Thyroid gland (tissue), 4 donors: ENCODE data around the gene PRDM2. TPM values are rescaled to one million over a fixed set of nuclear protein-coding genes. Genes with fewer than 3 reads are reported as not detected.

Source experiments
- DNase-seq, 2 donors: peaks; one replicate each; pipeline ENCODE4 v3.0.0-alpha.2; 2019
- H3K27ac ChIP-seq, 3 donors: fragments of 200-600 bp; sonication (generic); 1 replicate in 2 of 3; 2 replicates in 1 of 3; pipeline ENCODE4 v1.5.1; 2016 to 2019; ENCODE audit warnings: mild to moderate bottlenecking in 1 of 3, moderate library complexity in 1 of 3
- H3K27me3 ChIP-seq: fragments of 200-600 bp; sonication (generic); one replicate; pipeline ENCODE4 v1.5.1; 2019
- H3K36me3 ChIP-seq, 2 donors: fragments of 200-600 bp; sonication (generic); one replicate each; pipeline ENCODE4 v1.5.1; 2016 to 2019
- H3K4me1 ChIP-seq, 2 donors: fragments of 200-600 bp; sonication (generic); one replicate each; pipeline ENCODE4 v1.5.1; 2017 to 2019
- H3K4me3 ChIP-seq, 3 donors: fragments of 200-600 bp; sonication (generic); replicated peaks in 1 of 3; 1 replicate in 2 of 3; 2 replicates in 1 of 3; pipeline ENCODE4 v1.5.1; 2016; ENCODE audit warnings: mild to moderate bottlenecking in 1 of 3
- H3K9me3 ChIP-seq: fragments of 200-600 bp; sonication (generic); one replicate; pipeline ENCODE4 v1.5.1; 2017
- CTCF ChIP-seq, 6 experiments: fragments of 200-600 bp in 3 of 6; fragments of 450-650 bp in 3 of 6; sonication (generic) in 3 of 6; IDR thresholded peaks; one replicate each; pipeline ENCODE4 v1.5.1; 2016 to 2019; ENCODE audit warnings: antibody characterized with exemption in 6 of 6, mild to moderate bottlenecking in 2 of 6, inconsistent platforms in 1 of 6, moderate library complexity in 1 of 6
- POLR2A ChIP-seq, 2 donors: fragments of 450-650 bp; IDR thresholded peaks; one replicate each; pipeline ENCODE4 v1.6.1; 2017; ENCODE audit warnings: antibody characterized with exemption in 2 of 2, mild to moderate bottlenecking in 2 of 2, moderate library complexity in 1 of 2
- WGBS, 2 donors: methylation state at CpG; one replicate each; pipeline ENCODE4 v1.1.5; 2017; 5-methylcytosine and 5-hydroxymethylcytosine counted together
- intact Hi-C: fragments of 100-400 bp; cut with DNase I; formaldehyde crosslinking; loops from one replicate; pipeline ENCODE4 v1.15.1; 2023
- total RNA-seq, 4 donors: library from RNA; depleted of rRNA; stranded (reverse); fragments of >200 nt; gene quantifications; one replicate each; pipeline ENCODE4 v1.2.3, GENCODE V29; 2016

Gene PRDM2
- total RNA-seq, 4 donors from 2014 or later: 39.5 to 63.9 (median 45.4) TPM

DNA sequence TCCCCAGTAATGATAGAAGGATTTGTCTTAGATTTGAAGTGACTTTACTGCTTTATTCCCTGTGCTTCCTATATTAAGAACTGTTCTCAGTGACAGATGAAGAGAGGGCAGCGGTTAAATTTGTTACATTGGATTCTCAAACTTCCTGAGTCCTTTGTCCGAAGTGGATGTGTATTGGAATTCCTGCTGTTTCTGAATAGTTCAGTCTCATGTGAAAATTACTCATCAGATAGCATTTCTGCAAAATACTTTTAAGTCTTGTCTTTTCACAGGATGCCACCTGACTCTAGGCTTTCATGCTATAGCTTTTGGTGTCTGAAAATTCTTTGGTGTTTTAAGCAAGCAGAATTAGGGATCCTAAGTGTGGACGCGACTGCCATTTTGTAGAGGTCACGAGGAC, 83.6 kb downstream of the PRDM2 start:
- 78 to 89% methylated on average over 5 of the region's 5 CpGs for WGBS, 2 donors
- no peak overlapping the region for H3K27ac ChIP-seq

GRCh38 chr1:13784971-13785370, 85.0 kb downstream of the PRDM2 start:
- peaks cover under 1 to 10% of the 10 kb centered on the region in 2 donors for H3K36me3 ChIP-seq
- TF ChIP-seq CTCF (IDR thresholded peaks at IDR 0.05): no peak

More for the DNA sequence above, 83.6 kb downstream of the PRDM2 start:
- TF ChIP-seq CTCF (IDR thresholded peaks at IDR 0.05): no peak
- TF ChIP-seq POLR2A (IDR thresholded peaks at IDR 0.05): no peak
- H3K36me3 ChIP-seq: peaks cover 15 to 23% of the 10 kb centered on the region in 2 donors
- intact Hi-C loops: no loop called here
- DNase-seq: no peak
- peaks cover 19 to 33% of the 10 kb centered on the region in 2 donors for H3K4me1 ChIP-seq
- no peaks in the 10 kb centered on the region for H3K27me3 ChIP-seq
- no peaks in the 10 kb centered on the region for H3K9me3 ChIP-seq
- no peak overlapping the region for H3K4me3 ChIP-seq

GRCh38 chr1:13786541-13786940, 86.6 kb downstream of the PRDM2 start:
- H3K27ac ChIP-seq: no peak overlapping the region
- H3K36me3 ChIP-seq: peaks cover 0 to under 1% of the 10 kb centered on the region in 2 donors
- WGBS, 2 donors: 96 to 98% methylated on average over 10 of the region's 10 CpGs
- no peaks in the 10 kb centered on the region for H3K27me3 ChIP-seq
- no peak overlapping the region for H3K4me3 ChIP-seq
- no peak for DNase-seq
- H3K4me1 ChIP-seq: peaks cover 19 to 33% of the 10 kb centered on the region in 2 donors
- TF ChIP-seq POLR2A (IDR thresholded peaks at IDR 0.05) (no peak), CTCF (IDR thresholded peaks at IDR 0.05) (no peak)
- intact Hi-C loops: no loop called here
- no peaks in the 10 kb centered on the region for H3K9me3 ChIP-seq

More at GRCh38 chr1:13784971-13785370, 85.0 kb downstream of the PRDM2 start:
- no peak overlapping the region for H3K4me3 ChIP-seq
- peaks cover 19 to 33% of the 10 kb centered on the region in 2 donors for H3K4me1 ChIP-seq
- intact Hi-C loops: no loop called here
- no peaks in the 10 kb centered on the region for H3K9me3 ChIP-seq
- 75 to 78% methylated on average over 5 of the region's 5 CpGs for WGBS, 2 donors
- no peak overlapping the region for H3K27ac ChIP-seq
- no peak for DNase-seq
- H3K27me3 ChIP-seq: no peaks in the 10 kb centered on the region

DNA sequence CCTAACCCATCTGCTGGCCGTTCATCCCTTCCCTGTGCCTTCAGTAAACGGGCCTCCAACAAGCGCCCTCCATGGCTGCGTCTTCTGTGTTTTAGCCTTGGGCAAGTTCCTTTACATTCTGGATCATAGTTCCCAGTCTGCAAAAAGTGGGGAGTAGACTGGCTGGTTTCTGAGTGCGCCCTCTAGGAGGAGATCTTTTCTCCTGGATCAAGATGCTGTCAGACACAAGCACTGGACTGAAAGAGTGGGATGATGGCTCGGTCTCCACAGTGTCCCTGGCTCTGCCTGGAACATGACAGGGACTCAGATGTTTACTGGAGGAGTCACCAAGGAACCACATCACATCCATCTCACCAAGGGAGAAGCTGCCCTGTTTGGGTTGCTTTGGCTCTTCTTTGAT, 88.8 kb downstream of the PRDM2 start:
- 83 to 90% methylated on average over 6 of the region's 6 CpGs for WGBS, 2 donors
- no peaks in the 10 kb centered on the region for H3K36me3 ChIP-seq
- no peak for TF ChIP-seq POLR2A (IDR thresholded peaks at IDR 0.05)
- no peak for TF ChIP-seq CTCF (IDR thresholded peaks at IDR 0.05)
- H3K4me1 ChIP-seq: peaks cover 12 to 14% of the 10 kb centered on the region in 2 donors
- no peaks in the 10 kb centered on the region for H3K9me3 ChIP-seq
- intact Hi-C loops: no loop called here
- DNase-seq: no peak
- H3K27ac ChIP-seq: no peak overlapping the region
- no peaks in the 10 kb centered on the region for H3K27me3 ChIP-seq
- no peak overlapping the region for H3K4me3 ChIP-seq

DNA sequence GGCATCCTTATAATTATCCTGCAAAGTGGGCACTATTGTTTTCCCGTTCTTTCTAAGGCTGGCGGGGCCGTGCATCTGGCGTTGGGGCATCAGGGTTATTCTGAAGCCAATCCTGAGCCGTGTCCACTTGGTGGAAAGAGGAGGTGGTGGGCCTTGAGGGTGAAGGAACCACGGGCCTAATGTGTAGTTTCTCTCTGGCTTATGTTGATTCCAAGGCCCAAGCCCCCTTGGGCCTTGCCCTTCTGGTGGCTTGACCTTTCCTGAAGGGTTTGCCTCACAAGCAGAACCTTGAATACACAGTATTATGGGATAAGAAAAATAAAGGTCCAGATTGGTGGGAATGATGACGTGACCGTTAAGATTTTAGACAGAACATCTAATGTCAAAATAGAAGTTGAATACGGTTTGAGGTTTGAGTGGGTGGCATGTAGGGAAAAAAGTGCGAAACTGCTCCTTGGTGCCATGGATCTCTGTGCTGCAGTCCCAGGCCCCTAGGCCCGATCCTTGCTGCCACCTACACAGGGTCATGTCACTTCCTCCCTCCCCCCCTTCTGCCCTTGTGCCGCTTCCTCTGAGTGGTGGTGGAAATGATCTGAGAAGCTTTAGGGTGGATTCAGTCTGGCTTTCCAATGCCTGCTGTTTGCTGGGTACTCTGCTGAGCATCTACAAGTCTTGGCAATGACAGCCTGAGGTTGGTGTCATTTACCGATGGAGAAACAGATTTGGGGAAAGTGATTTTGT, 90.5 kb downstream of the PRDM2 start:
- TF ChIP-seq CTCF (IDR thresholded peaks at IDR 0.05) (no peak), POLR2A (IDR thresholded peaks at IDR 0.05) (no peak)
- no peak for DNase-seq
- Histone ChIP-seq H3K27ac (no peak overlapping the region), H3K4me1 (peaks cover 0 to 4% of the 10 kb centered on the region in 2 donors), H3K4me3 (no peak overlapping the region), H3K27me3 (no peaks in the 10 kb centered on the region), H3K9me3 (no peaks in the 10 kb centered on the region), H3K36me3 (no peaks in the 10 kb centered on the region)
- intact Hi-C loops: no loop called here
- 90 to 95% methylated on average over 13 of the region's 13 CpGs for WGBS, 2 donors
